Panc1 (cell line): ENCODE measurements around the gene DDX4. TPM values are rescaled to one million over a fixed set of nuclear protein-coding genes. Genes with fewer than 3 reads are reported as not detected.
"Not testable (repeated sequence)": the region's sequence is repeated elsewhere in the genome, so short reads cannot be mapped to it uniquely, and the experiment has no call there.

ENCODE experiments used
- ATAC-seq: fragments of 200-7000 bp; cut with Tn5 transposase; 2 replicates; pipeline ENCODE4 v1.9.1; 2020; ENCODE audit warnings: mild to moderate bottlenecking, moderate library complexity
- BruUV-seq: library from RNA; stranded (reverse); fragments of 400-500 nt; replicated peaks from 2 replicates; lab custom pipeline; 2021; lab: Mats Ljungman, UMichigan
- CTCF ChIA-PET: fragments of 300-600 bp; sonication (Branson Sonifier 250); formaldehyde crosslinking; loops from one replicate; lab custom pipeline; 2022; ENCODE audit warnings: antibody characterized with exemption; lab: Charles Lee
- POLR2A ChIA-PET: fragments of 300-600 bp; sonication (Branson Sonifier 250); formaldehyde crosslinking; loops from one replicate; lab custom pipeline; 2022; ENCODE audit warnings: antibody characterized with exemption; lab: Charles Lee
- DNase-seq: peaks from one replicate; pipeline ENCODE4 v3.0.0-alpha.2; 2010; ENCODE audit warnings: low read depth, low spot score
- H3K27ac ChIP-seq: 2 replicates; pipeline ENCODE4 v1.5.1; 2011; ENCODE audit warnings: mild to moderate bottlenecking, low read length, inconsistent platforms
- H3K27me3 ChIP-seq: fragments of 200-500 bp; sonication (Bioruptor generic); 2 replicates; pipeline ENCODE4 v1.6.0; 2014; ENCODE audit warnings: low read length, inconsistent platforms; ENCODE audit not compliant: control insufficient read depth, insufficient read depth
- H3K36me3 ChIP-seq: fragments of 200-500 bp; sonication (Bioruptor generic); 2 replicates; pipeline ENCODE4 v1.5.1; 2014; ENCODE audit warnings: inconsistent platforms, mild to moderate bottlenecking, low read length, moderate library complexity; ENCODE audit not compliant: control insufficient read depth, insufficient read depth
- H3K4me1 ChIP-seq: 2 replicates; pipeline ENCODE4 v1.5.1; 2011; ENCODE audit warnings: inconsistent platforms, mild to moderate bottlenecking, low read length, moderate library complexity; ENCODE audit not compliant: control insufficient read depth, insufficient read depth
- H3K4me3 ChIP-seq, 2 experiments: 2 replicates each; pipeline ENCODE4 v1.5.1; 2011 to 2012; ENCODE audit warnings: low read depth in 2 of 2, low read length in 2 of 2, mild to moderate bottlenecking in 2 of 2, inconsistent platforms in 1 of 2, moderate library complexity in 1 of 2
- H3K9me3 ChIP-seq: fragments of 200-500 bp; sonication (Bioruptor generic); 2 replicates; pipeline ENCODE4 v1.5.1; 2014; ENCODE audit warnings: low read depth, mild to moderate bottlenecking, inconsistent platforms, low read length, moderate library complexity; ENCODE audit not compliant: control insufficient read depth, insufficient read depth
- POLR2AphosphoS5 ChIP-seq: IDR thresholded peaks from 2 replicates; pipeline ENCODE4 v1.6.1; 2012; ENCODE audit warnings: mild to moderate bottlenecking, low read depth, low read length, moderate library complexity
- REST ChIP-seq, 2 experiments: IDR thresholded peaks; 2 replicates each; pipeline ENCODE4 v1.6.1; 2011 to 2012; ENCODE audit warnings: low read depth in 2 of 2, control low read depth in 1 of 2, low read length in 1 of 2, mild to moderate bottlenecking in 1 of 2, moderate library complexity in 1 of 2; ENCODE audit not compliant: insufficient read depth in 1 of 2
- SIN3A ChIP-seq: IDR thresholded peaks from 2 replicates; pipeline ENCODE4 v1.6.1; 2012; ENCODE audit warnings: low read depth, mild to moderate bottlenecking, low read length, moderate library complexity, borderline replicate concordance; ENCODE audit not compliant: insufficient read depth
- TCF7L2 ChIP-seq: IDR thresholded peaks from 2 replicates; pipeline ENCODE4 v1.6.1; 2011; ENCODE audit warnings: mild to moderate bottlenecking, low read depth, low read length, inconsistent platforms
- in situ Hi-C: cut with HindIII; loops from 2 replicates; pipeline ENCODE4 v1.10.0; 2016; ENCODE audit warnings: low sequenced_read_pairs, low pct_unique_long_range_greater_than_20kb
- intact Hi-C: fragments of 100-400 bp; cut with micrococcal nuclease; formaldehyde crosslinking; loops from one replicate; pipeline ENCODE4 v1.10.0; 2022; ENCODE audit not compliant: unreplicated experiment
- total RNA-seq: library from RNA; stranded (reverse); gene quantifications from one replicate; pipeline ENCODE4 v1.2.1, GENCODE V29; 2021; ENCODE audit not compliant: unreplicated experiment
- TF ChIP-seq, protein P1 (sequence below): fragments of 450-650 bp; IDR thresholded peaks from 2 replicates; pipeline ENCODE4 v1.5.1; 2017; ENCODE audit warnings: mild to moderate bottlenecking

The DDX4 gene
- total RNA-seq, 1 experiment from 2014 or later = not detected

DNA sequence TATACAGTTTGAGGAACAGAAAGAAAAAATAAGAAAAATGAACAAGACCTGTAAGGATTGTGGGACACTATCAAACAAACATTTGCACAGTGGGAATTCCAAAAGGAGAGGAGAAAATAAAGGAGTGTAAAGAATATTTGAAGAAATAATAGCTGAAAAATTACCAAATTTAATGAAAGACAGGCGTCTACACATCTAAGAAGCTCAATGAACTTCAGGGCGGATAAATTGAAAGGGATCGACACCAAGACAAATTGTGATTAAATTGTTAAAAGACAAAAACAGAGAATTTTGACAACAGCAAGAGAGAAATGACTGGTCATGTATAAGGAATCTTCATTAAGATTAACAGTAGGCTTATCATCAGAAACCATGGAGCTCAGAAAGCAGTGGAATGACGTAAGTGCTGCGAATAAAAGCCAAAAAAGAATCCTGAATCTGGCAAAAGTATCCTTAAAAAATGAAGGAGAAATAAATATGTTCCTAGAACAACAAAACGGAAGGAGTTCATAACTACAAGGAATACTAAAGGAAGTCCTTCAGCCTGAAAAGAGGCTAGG is 22.3 kb upstream of the DDX4 start:
- BruUV-seq = no TSS peak
- DNase-seq (no peak), ATAC-seq (no peak)
- no peak overlapping the region for H3K4me3 ChIP-seq
- in situ Hi-C loops (no loop called here), intact Hi-C loops (loop anchor here (10.0 kb wide), 2 partner anchors 209 to 489 kb away; no protein-coding TSS in a partner anchor)
- H3K9me3 ChIP-seq = no peaks in the 10 kb centered on the region; the same call in 1 of the 2 replicates
- H3K36me3 ChIP-seq = no peaks in the 10 kb centered on the region; the same call in 1 of the 2 replicates
- ChIA-PET POLR2A (interaction anchor here (0.5 kb wide), 1 partner anchor 81 kb away, joined by 4 read pairs; no protein-coding TSS in a partner anchor), CTCF (no interaction called here)
- TF ChIP-seq TCF7L2 = no peak
- TF ChIP-seq REST (IDR thresholded peaks at IDR 0.05; ENCODE audit: insufficient read depth in 1 of 2, low read depth in 2 of 2, low read length in 1 of 2) = no peak
- TF ChIP-seq SIN3A = no peak
- TF ChIP-seq POLR2AphosphoS5 = no peak
- TF ChIP-seq, protein P1, sequence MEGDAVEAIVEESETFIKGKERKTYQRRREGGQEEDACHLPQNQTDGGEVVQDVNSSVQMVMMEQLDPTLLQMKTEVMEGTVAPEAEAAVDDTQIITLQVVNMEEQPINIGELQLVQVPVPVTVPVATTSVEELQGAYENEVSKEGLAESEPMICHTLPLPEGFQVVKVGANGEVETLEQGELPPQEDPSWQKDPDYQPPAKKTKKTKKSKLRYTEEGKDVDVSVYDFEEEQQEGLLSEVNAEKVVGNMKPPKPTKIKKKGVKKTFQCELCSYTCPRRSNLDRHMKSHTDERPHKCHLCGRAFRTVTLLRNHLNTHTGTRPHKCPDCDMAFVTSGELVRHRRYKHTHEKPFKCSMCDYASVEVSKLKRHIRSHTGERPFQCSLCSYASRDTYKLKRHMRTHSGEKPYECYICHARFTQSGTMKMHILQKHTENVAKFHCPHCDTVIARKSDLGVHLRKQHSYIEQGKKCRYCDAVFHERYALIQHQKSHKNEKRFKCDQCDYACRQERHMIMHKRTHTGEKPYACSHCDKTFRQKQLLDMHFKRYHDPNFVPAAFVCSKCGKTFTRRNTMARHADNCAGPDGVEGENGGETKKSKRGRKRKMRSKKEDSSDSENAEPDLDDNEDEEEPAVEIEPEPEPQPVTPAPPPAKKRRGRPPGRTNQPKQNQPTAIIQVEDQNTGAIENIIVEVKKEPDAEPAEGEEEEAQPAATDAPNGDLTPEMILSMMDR = no peak
- H3K27me3 ChIP-seq = no peaks in the 10 kb centered on the region
- H3K4me1 ChIP-seq = no peaks in the 10 kb centered on the region
- no peak overlapping the region for H3K27ac ChIP-seq

GRCh38 chr5:55719026-55719425 is 18.8 kb upstream of the DDX4 start:
- POLR2A ChIA-PET, ATAC-seq, in situ Hi-C loops, H3K36me3 ChIP-seq, H3K4me3 ChIP-seq, H3K27me3 ChIP-seq, H3K9me3 ChIP-seq, DNase-seq, CTCF ChIA-PET, H3K4me1 ChIP-seq, BruUV-seq, H3K27ac ChIP-seq: not testable (repeated sequence)
- intact Hi-C loops = loop anchor here (10.0 kb wide), 2 partner anchors 206 to 486 kb away; no protein-coding TSS in a partner anchor

GRCh38 chr5:55720188-55720703 is 17.6 kb upstream of the DDX4 start:
- H3K27me3 ChIP-seq = no peaks in the 10 kb centered on the region
- ChIA-PET POLR2A (interaction anchor here (0.6 kb wide), 1 partner anchor 81 kb away, joined by 9 read pairs; no protein-coding TSS in a partner anchor), CTCF (interaction anchor here (0.6 kb wide), 1 partner anchor 253 kb away, joined by 3 read pairs; no protein-coding TSS in a partner anchor)
- TF ChIP-seq SIN3A (no peak), TCF7L2 (no peak), REST (IDR thresholded peaks at IDR 0.05; ENCODE audit: insufficient read depth in 1 of 2, low read depth in 2 of 2, low read length in 1 of 2) (no peak), POLR2AphosphoS5 (no peak)
- TF ChIP-seq, protein P1 = no peak
- H3K36me3 ChIP-seq = no peaks in the 10 kb centered on the region
- no peak overlapping the region for H3K4me3 ChIP-seq
- no peak overlapping the region for H3K27ac ChIP-seq
- intact Hi-C loops (no loop called here), in situ Hi-C loops (no loop called here)
- DNase-seq = no peak
- H3K4me1 ChIP-seq = no peaks in the 10 kb centered on the region
- BruUV-seq = no TSS peak
- ATAC-seq = no peak
- H3K9me3 ChIP-seq = no peaks in the 10 kb centered on the region; the same call in 1 of the 2 replicates
